ENCODE results near the gene DISP2.
A peak's percentile ranks its signal among the peaks of the same experiment; 100 is the strongest.

The DISP2 gene

DNA sequence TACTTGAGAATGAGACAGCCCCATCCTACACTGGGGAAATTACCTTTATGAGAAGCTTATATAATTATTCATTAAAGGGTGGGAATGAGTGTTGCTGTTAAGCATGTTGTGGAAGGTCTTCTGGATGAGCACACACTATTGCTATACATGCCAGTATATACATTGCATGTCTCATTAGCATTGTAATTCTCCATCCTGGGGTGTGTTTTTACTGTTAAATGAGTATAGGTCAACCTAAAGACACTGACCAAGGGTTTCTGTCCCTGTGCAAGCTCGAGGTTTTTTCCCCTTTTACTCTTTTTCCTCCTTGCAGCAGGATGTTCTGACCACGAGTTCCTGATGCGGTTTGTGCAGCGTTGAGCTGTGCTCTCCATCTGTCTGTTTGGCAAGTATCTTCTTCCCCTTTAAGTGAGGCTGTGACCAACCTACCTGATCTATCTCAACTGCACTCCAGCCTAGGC lies 40.4 kb downstream of the DISP2 start:
- no peak for DNase-seq

DNA sequence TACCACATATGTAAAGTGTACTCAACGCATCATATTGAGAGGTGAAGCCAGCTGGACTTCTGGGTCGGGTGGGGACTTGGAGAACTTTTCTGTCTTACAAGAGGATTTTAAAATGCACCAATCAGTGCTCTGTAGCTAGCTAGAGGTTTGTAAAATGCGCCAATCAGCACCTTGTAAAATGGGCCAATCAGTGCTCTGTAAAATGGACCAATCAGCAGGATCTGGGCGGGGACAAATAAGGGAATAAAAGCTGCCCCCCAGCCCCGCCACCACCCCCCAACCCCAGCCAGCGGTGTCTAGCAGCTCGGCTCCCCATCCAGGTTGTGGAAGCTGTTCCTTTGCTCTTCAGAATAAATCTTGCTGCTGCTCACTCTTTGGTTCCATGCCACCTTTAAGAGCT lies 41.4 kb downstream of the DISP2 start:
- DNase-seq = no peak

DNA sequence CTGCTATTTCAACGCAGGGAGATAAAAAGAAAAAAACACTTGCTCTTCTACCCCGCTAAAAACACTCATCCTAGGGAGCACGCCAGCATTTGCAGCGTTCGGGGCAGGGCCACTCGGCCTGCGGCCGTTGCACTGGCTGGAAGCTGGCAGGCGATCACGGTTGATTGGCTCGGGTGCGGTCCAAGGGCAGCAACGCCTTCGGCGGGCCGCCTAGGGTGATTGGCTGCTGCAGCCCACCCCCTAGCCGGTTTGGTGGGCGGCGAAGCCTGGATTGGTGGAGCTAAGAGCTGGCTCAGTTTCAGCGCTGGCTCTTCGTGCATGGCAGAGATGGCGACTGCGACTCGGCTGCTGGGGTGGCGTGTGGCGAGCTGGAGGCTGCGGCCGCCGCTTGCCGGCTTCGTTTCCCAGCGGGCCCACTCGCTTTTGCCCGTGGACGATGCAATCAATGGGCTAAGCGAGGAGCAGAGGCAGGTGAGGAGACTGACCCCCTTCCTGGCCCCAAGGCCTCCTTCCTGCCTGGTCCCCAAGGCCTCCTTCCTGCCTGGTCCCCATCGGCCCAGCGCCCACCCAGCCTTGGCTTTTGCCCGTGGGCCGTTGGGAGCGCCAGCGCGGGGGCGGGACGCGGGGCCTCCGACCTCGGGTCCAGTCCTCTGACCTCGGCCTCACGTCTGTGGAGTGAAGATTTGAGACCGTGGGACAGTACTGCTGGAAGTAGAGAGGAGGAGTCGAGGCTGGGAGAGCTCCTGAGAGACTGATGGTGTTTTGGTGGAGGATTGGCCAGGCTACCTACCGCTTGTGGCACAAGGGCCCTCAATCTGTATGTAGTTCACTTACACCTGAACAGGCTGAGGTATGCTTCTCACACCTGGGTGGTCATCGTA lies 47.7 kb downstream of the DISP2 start, which contains the start of gene IVD:
TSS of gene IVD (plus strand) at position 295 of the 881 bp plus-strand sequence. CDS start at position 328, 33 bp downstream.
- peak; percentile 95 for DNase-seq

DNA sequence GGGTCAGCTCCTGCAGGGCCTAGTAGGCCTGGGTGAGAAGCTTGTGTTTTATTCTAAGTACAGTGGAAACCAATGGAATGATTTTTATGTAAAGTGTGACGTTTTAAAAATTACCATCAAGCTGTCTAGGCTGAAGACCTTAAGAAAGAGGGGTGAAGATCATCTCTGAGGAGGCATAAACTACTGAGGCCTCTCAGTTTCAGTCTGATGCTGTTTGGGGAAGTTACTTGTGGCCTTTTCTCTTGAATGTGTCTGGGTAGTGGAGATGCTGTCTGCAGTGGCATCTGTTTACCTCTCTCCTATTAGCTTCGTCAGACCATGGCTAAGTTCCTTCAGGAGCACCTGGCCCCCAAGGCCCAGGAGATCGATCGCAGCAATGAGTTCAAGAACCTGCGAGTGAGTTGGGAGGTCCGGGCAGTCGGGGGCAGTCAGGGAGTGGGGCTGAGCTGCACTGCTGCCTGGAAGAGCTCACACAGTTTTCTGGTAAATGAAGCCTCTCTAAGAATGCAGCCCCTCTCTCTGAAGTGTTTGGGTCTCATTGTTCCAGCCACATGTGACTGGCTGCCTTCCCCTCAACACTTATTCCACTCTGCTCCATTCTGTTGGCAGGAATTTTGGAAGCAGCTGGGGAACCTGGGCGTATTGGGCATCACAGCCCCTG lies 49.4 kb downstream of the DISP2 start:
- no peak for DNase-seq

DNA sequence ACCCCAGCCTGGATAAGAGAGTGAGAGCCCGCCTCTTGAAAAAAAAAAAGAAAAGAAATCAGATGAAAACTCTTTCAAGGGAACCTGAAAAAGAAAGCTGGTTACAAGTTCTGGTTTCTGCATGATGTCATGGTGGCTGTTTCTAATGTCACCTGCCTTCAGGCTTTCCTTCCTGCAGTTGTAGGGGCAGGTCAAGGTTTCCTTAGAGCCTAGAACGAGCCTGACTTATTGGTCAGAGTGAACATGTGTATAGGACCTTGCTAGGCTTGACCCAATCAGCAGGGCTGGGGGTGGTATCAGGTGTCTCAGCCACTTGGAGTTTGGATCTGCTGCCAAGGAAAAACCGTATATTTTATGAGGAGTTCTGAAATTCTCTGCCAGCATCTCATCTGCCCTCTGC lies 51.3 kb downstream of the DISP2 start:
- no peak for DNase-seq

DNA sequence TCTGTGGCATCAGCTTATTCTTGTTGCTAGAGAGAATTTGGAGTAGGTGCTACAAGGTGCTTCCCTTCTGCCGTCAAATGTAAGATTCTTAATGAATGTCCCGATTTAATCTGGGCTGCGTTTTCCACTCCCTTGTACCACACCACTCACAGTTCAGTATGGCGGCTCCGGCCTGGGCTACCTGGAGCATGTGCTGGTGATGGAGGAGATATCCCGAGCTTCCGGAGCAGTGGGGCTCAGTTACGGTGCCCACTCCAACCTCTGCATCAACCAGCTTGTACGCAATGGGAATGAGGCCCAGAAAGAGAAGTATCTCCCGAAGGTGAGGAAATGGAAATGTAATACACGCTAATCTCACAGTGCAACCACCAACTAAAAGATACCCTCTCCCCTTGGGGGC lies 52.5 kb downstream of the DISP2 start:
- DNase-seq = no peak

DNA sequence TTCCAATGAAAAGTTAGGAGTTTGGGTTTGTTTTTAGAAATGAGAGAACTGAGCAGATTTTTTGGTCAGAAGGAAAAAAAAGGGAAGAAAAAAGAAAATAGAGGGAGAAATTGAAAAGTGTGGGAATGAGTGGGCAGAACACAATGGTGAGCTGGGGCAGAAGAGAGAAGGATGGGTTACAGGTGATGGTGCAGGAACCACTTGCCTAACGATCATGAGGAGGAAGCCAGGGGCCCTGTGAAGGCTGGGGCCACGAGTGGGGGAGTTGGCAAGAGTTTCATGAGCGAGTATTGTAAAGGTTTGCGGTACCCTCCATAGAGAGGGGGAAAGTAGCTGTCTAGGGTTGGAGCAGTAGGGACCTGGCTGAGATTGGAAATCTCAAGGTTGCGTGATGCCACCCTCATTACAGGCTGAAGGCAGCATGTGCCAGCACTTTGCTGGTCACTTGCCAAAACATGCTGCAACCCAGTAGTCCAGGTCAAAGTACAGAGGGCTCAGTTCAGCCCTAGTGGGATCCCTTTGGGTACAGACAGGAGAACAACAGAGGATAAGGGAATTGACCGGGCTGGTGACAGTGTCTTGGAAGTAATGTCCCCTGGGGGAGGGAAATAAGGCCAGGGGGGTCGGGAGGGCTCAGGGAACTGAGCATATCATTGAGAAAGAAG lies 54.2 kb downstream of the DISP2 start:
- no peak for DNase-seq

DNA sequence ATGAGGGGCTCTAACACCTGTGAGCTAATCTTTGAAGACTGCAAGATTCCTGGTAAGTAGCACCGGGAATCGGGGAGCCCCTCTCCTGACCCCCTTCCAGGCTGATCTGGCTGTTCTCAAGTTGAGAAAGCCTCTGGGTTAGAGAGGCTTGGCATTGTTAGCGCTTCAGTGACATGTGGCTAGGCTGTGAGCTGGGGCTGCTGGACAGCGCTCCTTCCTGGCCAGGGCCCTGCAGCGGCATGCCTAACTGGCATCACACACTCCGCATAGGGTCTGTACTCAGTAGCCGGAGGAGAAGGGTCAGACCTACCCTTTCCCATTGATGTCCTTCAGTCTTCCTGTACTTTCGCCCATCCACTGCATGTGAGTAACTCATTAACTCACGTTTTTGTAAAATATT lies 55.0 kb downstream of the DISP2 start:
- DNase-seq = no peak

DNA sequence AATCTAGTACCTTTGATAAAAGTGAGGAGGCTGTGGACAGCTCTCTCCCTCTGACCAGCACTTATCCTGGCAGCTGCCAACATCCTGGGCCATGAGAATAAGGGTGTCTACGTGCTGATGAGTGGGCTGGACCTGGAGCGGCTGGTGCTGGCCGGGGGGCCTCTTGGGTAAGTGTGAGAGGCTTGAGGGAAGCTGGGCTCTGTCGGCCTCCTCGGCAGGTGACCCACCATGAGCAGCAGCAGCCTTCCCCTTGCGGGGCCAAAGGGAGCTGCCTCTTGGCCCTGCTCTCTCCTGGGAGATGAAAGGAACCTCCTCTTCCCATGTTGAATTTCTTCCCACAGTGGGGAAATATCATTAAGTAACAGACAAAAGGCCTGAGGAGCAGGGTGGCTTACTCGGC lies 56.8 kb downstream of the DISP2 start:
- DNase-seq = no peak

DNA sequence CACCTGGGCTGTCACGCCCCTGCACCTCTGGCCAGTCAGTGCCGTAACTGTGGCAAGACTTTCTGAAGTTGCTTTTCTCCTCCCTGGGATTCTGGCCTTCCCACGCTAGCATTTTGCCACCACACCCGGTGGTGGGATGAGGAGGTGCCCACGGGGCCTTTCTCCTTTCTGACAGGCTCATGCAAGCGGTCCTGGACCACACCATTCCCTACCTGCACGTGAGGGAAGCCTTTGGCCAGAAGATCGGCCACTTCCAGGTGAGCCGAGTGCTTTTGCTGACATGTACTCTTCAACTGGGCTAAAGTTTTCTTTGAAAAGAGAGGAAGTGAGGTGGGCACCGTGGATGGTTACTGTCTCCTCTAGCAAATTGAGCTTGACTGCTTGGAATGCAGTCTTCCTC lies 57.2 kb downstream of the DISP2 start:
- no peak for DNase-seq

DNA sequence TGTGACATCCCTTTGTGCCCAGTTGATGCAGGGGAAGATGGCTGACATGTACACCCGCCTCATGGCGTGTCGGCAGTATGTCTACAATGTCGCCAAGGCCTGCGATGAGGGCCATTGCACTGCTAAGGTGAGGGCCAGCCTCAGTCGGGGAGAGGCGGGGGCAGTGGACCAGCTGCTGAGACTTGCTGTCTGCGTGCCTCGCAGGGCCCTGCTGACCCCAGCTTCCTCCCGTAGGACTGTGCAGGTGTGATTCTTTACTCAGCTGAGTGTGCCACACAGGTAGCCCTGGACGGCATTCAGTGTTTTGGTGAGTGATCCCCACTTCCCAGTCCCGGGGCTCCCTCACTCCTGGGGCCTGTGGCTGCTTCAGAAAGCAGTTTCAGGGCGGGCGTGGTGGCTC lies 58.0 kb downstream of the DISP2 start:
- DNase-seq = no peak

DNA sequence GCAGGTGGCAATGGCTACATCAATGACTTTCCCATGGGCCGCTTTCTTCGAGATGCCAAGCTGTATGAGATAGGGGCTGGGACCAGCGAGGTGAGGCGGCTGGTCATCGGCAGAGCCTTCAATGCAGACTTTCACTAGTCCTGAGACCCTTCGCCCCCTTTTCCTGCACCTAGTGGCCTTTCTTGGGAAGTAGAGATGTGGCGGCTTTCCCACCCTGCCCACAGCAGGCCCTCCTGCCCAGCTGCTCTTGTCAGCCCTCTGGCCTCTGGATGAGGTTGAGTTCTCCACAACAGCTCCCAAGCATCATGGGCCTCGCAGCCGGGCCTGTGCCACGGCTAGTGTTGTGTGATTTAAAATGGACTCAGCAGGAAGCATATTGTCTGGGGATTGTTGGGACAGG lies 60.1 kb downstream of the DISP2 start:
- DNase-seq = no peak

DNA sequence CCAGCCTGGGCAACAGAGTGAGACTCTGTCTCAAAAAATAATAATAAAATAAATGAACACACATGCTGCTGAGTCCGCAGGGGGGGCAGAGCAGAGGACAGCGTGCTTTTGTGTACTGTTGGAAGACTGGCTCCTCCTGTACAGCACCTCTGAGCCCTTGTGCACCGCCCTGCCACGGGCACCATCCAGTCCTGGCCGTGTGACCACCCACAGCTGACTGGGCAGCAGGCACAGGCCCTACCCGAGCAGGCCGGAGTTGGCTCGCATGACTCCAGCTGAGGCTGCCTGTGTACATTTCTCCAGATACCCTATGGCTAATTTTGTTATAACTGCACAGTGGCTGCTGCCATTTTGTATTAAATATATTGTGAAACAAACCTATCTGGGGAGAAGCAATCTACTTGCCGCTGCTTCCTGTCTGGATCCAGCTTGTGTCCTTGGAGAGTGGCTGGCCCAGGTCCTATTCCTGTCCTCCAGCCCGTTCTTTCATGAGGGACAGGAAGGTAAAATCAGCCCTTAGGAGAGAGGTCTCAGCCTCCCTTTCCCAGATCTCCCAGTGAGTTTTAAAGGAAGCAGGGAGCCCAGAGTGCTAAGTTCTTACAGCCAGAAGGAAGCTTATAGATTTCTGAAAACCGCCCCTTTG lies 62.2 kb downstream of the DISP2 start:
- DNase-seq = no peak

DNA sequence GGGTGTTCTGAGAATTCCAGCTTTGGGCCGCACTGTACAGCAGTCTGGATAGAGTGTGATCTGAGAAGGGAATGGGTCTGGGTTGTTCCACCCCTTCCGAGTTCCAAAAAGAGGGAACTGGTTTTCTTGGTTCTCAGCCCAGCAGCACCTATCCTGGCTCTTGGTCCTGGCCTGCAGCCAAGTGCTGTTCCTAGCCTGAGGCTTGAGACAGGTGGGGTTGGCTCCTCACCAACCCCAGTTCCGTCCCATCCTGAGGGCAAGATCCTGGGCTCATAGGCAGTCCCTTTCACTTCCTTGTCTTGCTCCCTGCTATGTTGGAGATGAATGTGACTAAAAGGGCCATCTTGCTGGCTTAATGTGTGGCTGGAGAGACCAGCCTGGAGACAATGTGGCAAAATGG lies 62.8 kb downstream of the DISP2 start:
- peak; percentile 57 for DNase-seq

DNA sequence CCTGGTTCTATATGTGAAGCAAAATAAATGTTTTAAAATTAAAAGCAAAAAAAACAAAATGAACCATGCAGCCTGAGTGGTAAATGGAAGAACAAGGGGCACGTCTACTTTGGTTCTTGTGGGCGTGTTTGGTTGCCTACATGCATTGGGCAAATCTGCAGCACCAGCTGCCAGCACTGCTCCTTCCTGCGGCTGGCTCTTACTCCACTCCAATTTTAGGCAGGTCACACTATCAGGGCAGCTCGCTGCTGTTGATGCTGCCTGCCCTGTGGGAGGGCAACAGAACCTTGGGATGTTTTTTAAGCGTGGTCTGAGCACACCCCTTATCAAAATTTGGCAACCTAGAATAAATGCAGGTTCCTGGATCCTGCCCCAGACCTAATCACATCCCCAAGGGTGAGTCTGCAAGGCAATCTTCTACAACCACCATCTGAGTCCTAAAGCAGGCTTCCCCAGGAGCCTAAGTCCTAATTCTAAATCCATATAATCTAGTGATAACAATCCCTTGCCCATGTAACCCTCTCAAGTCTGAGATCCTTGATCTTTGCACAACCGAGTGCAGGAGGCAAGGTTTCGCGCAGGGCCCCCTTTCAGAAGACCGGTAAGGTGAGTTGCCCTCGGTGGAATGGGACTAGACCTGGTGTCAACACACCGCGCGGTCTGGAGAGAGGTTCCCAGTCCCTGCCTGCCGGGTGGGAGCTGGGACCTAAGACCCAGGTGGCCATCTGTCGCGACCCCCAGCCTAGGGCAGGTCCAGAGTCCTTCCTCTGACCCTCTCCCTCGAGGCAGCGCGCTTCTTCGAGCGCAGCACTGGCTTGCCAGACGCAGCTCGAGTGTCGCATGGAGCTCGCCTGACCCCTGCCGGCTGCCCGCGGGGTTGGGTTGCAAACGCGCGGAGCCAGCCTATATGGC lies 63.5 kb downstream of the DISP2 start:
- peak; percentile 70 for DNase-seq

DNA sequence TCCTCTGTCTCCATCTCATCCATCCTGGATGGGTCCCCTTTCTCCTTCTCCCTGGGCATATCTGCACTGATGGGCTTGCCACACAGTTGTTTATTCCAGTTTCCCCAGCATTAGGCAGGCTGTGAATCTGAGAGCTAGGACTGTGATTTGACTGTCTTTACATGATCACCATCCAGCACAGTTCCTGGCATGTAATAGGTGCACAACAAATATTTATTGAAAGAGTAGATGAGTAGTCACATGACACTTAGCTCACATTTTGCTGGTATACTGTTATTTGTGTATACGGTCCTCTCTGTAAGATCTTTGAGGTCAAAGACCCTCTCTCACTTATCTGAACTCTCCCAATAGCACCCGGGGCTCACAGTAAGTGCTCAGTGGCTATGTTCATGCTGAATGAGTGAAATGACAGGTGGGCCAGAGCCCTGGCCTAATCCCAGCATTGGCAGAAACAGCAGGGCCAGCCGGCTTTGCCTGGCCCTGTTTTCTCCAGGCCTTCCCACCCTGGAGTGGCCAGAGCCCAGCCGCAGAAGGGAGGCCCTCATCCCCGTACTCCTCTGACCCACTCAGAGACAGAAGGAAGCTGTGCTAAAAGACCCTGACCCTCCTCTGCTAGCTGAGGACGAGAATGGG lies 66.6 kb downstream of the DISP2 start:
- no peak for DNase-seq

DNA sequence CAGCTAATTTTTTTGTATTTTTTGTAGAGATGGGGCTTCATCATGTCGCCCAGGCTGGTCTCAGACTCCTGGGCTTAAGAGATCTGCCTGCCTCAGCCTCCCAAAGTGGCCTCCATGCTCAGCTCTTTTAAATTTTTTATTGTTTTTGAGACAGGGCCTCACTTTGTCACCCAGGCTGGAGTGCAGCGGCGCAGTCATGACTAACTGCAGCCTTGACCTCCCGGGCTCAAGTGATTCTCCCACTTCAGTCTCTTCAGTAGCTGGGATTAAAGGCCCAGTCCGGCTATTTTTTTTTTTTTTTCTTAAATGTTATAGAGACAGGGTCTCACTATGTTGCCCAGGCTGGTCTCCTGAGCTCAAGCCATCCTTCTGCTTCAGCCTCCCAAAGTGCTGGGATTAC lies 67.7 kb downstream of the DISP2 start:
- DNase-seq = no peak

DNA sequence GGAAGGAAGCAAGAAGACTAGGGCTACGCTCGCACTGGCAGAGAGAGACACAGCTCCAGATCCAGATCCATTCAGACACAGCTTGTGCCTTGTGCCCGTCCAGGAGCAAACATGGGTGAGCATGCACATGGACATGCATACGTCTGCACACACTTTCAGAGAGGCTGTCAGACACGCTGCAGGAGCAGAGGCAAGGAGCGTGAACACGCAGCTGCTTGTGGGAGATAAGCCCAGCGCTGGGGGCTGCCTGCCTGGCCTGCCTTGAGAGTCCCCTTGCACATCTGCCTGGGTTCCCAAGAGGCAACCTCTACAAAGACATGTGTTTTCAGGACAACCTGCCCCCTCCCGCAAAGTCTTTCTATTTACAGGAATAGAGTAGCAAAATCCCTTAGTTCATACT lies 69.2 kb downstream of the DISP2 start:
- DNase-seq = no peak

DNA sequence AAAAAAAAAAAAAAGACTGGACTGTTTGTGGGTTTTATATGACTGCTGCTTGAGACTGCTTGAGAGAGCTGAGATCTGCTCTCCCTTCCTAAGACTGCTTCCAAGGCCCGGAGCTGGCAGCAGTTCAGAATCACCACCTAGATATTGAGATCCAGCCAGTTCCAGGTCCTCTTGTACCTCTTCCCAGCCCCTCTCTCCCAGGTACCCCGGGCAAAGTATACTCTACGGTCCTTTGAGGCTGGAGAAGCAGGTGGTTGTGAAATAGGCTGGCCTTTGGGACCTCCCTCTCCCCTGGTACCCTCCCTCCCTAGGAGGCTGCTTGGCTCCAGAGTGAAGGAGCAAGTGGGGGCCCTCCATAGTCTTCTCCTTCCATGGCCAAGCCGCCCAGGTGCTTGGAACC lies 70.2 kb downstream of the DISP2 start:
- no peak for DNase-seq
